ENCODE measurements around the gene VGF.
"Not testable (repeated sequence)": the region's sequence is repeated elsewhere in the genome, so short reads cannot be mapped to it uniquely, and the experiment has no call there.

The VGF gene

DNA sequence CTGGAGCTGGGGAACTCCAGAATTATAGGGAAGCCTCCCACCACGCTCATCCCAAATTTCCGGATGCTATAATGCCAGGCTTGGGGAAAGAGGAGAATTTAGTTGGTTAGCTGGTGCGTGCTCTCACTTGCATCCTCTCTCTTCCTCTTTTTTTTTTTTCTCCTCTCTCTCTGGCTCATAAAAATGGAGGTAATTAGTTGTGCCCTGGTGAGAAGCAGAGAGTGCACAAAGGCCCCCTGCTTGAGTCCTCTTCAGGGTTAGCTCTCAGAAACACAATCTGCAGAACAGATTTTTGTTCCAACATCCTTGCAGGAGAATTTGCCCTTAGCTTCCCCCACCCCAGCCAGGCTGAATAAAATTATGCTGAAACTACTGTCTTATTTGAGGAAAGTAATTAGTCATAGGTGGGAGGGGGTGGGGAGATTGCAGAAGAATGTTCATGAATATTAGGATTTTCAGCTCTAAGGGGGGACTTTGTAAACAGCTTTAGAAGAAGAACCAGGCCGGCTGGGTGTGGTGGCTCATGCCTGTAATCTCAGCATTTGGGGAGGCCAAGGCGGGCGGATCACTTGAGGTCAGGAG is 30.9 kb downstream of the VGF start:
- no peak for ATAC-seq

DNA sequence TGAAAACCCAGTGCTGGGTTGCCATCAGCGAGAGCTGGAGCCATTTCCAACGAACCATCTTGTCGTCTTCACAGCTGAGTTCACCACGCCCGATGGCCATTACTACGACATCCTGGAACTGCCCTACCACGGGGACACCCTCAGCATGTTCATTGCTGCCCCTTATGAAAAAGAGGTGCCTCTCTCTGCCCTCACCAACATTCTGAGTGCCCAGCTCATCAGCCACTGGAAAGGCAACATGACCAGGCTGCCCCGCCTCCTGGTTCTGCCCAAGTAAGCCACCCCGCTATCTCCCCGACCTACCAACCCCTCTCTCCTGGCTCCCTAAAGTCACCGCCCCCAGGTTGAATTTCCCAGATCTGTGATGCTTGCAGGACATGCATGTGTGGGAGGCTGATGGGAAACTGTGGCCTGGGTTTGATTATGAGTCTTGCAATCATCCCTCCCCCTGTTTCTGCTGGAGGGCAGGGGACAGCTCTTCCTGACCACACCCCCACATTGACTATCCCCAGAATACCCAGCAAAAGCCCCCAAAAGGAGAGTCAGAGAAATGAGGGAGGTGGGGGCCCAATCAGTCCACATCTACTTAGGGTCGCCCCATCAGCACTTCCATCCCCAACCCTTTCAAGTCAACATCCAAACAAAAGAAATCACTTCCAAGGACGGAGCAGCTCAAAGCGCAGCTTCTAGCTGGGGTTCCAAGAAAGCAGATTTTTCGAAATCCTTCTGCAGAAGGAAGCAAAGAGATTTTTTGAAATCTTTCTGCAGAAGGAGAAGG is 31.6 kb downstream of the VGF start:
- ATAC-seq: no peak

DNA sequence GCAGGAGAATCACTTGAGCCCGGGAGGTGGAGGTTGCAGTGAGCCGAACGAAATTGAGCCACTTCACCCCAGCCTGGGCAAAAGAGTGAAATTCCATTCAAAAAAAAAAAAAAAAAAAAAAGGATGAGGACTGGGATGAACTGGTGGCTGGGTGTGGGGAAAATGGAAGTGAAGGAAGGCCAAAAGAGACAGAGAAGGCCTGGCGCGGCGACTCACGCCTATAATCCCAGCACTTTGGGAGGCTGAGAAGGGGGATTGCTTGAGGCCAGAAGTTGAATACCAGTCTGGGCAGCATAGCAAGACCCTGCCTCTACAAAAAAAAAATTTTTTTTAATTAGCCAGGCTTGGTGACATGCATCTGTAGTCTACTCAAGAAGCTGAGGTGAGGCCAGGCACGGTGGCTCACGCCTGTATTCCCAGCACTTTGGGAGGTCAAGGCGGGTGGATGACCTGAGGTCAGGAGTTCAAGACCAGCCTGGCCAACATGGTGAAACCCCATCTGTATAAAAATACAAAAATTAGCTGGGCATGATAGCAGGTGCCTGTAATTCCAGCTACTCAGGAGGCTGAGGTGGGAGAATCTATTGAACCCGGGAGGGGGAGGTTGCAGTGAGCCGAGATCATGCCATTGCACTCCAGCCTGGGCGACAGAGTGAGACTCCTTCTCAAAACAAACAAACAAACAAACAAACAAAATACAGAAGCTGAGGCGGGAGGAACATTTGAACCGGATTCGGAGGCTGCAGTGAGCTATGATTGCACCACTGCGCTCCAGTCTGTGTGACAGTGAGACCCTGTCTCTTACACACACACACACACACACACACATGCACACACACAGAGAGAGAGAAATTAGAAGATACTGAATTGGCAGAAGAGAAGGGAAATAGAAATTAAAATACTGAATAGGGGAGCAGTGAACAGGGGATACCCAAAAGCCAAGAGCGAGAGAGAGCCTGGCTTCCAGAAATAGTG is 32.5 kb downstream of the VGF start:
- ATAC-seq: not testable (repeated sequence)

DNA sequence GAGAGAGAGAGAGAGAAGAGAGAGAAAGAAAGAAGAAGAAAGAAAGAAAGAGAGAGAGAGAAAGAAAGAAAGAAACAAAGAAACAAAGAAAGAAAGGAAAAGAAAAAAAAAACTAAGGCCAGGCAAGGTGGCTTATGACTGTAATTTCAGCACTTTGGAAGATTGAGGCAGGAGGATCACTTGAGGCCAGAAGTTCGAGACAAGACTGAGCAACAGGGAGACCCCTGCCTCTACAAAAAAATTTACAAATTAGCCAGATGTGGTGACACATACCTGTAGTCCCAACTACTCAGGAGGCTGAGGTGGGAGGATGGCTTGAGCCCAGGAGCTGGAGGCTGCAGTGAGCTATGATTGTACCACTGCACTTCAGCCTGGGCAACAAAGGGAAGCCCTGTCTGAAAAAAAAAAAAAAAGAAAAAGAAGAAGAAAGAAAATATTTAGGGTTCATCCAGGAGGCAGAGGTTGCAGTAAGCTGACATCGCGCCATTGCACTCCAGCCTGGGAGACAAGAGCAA is 35.7 kb downstream of the VGF start:
- ATAC-seq: no peak

DNA sequence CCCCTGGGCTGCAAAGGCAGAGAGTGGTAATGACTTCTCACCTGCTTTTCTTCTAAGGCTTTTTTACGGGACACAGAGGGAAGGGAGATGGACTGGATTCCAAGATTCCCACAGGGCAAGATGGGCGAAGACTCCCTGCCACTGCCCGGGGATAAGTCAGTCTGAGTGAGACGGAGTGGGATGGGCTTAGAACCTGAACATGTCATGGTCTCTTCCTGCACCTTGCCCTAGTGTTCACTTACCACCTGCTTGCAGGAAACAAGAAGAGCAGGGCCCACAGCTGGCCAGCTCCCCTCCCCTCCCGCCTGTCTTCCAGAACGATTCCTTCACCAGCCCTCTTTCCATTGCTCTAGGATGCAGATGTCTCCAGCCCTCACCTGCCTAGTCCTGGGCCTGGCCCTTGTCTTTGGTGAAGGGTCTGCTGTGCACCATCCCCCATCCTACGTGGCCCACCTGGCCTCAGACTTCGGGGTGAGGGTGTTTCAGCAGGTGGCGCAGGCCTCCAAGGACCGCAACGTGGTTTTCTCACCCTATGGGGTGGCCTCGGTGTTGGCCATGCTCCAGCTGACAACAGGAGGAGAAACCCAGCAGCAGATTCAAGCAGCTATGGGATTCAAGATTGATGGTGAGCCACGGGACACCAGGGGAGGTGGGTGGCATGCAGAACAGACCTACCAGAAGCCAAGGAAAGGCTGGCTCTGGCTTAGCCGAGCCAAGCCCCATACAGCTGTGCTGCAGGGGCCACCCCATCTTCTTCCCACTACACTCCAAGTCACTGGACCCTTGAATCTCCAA is 37.1 kb downstream of the VGF start:
- no peak for ATAC-seq

DNA sequence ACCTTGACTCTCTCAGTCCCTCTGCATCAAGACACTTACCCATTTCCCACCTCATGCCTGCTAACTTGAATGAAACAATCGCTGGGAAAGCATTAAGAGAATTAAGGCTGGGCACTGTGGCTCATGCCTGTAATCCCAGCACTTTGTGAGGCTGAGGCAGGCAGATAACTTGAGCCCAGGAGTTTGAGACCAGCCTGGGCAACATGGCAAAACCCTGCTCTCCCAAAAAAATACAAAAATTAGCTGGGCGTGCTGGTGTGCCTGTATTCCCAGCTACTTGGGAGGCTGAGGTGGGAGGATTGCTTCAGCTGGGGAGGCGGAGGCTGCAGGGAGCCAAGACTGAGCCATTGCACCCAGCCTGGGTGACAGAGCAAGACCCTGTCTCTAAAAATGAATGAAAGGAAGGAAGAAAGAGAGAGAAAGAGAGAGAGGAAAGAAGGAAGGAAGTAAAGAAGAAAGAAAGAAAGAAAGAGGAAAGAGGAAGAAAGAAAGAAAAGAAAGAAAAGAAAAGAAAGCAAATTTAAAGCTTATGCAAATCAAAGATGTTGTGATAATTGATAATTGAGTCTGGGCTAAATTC is 37.8 kb downstream of the VGF start:
- no peak for ATAC-seq

DNA sequence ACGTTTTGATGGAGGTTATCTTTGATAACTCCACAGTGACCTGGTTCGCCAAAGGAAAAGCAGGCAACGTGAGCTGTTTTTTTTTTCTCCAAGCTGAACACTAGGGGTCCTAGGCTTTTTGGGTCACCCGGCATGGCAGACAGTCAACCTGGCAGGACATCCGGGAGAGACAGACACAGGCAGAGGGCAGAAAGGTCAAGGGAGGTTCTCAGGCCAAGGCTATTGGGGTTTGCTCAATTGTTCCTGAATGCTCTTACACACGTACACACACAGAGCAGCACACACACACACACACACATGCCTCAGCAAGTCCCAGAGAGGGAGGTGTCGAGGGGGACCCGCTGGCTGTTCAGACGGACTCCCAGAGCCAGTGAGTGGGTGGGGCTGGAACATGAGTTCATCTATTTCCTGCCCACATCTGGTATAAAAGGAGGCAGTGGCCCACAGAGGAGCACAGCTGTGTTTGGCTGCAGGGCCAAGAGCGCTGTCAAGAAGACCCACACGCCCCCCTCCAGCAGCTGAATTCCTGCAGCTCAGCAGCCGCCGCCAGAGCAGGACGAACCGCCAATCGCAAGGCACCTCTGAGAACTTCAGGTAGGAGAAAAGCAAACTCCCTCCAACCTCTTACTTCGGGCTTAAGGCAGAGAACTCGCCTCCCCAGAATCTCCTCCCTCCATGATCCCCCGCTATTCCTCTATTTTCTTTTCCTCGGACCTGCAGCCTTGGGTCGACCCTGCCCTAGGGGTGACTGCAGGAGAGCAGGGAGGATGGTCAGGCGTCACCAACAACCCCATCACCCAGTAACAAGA is 38.5 kb downstream of the VGF start, which contains the start of gene SERPINE1:
TSS of gene SERPINE1 (plus strand) at position 454 of the 809 bp plus-strand sequence. CDS start 1,290 bp downstream, outside the sequence.
- peak; percentile 55 to 75 for ATAC-seq

DNA sequence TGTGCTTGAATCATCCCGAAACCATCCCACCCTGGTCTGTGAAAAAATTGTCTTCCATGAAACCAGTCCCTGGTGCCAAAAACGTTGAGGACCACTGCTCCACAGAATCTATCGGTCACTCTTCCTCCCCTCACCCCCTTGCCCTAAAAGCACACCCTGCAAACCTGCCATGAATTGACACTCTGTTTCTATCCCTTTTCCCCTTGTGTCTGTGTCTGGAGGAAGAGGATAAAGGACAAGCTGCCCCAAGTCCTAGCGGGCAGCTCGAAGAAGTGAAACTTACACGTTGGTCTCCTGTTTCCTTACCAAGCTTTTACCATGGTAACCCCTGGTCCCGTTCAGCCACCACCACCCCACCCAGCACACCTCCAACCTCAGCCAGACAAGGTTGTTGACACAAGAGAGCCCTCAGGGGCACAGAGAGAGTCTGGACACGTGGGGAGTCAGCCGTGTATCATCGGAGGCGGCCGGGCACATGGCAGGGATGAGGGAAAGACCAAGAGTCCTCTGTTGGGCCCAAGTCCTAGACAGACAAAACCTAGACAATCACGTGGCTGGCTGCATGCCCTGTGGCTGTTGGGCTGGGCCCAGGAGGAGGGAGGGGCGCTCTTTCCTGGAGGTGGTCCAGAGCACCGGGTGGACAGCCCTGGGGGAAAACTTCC is 39.2 kb downstream of the VGF start:
- no peak for ATAC-seq

DNA sequence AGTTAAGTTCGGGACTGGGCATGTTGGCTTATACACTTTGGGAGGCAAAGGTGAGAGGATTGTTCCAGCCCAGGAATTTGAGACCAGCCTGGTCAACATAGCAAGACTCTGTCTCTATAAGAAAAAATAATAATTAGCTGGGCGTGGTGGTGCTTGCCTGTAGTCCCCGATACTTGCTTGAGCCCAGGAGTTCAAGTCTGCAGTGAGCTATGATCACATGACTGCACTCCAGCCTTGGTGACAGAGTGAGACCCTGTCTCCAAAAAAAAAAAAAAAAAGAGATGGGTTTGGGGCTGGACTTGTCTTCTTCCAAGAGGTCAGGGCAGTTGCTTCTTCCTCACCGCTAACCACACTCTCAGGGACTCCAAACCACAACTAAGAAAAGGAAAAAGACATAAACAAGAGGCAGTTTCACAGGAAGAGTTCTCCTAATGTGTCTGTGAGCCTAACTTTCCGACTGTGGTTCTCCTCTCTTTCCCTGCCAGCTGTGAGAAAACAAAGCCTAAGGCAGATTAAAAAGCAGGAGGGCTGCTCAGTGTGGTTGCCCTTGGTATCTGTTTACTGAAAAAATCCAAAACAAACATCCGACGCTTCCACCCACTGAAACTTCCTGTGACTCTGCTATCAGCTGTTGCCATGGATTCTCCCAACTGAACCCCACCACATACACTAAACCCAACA is 40.9 kb downstream of the VGF start:
- ATAC-seq: no peak

DNA sequence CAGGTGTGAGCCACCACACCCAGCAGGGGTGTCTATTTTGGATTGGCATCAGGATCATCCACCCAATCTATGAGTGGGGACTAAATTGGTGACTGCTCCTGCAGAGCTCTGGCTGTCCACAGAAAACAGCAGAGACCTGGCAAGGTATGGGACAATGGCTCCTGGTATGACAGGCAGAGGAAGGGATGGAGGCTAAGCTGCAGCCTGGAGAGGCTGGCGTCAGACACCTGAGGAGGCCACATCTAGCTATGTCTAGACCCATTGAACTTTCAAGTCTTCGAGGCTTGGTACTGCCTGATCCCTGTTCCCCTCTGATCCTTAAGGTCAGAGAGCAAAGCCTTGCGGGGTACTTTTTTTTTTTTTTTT is 41.7 kb downstream of the VGF start:
- no peak for ATAC-seq

DNA sequence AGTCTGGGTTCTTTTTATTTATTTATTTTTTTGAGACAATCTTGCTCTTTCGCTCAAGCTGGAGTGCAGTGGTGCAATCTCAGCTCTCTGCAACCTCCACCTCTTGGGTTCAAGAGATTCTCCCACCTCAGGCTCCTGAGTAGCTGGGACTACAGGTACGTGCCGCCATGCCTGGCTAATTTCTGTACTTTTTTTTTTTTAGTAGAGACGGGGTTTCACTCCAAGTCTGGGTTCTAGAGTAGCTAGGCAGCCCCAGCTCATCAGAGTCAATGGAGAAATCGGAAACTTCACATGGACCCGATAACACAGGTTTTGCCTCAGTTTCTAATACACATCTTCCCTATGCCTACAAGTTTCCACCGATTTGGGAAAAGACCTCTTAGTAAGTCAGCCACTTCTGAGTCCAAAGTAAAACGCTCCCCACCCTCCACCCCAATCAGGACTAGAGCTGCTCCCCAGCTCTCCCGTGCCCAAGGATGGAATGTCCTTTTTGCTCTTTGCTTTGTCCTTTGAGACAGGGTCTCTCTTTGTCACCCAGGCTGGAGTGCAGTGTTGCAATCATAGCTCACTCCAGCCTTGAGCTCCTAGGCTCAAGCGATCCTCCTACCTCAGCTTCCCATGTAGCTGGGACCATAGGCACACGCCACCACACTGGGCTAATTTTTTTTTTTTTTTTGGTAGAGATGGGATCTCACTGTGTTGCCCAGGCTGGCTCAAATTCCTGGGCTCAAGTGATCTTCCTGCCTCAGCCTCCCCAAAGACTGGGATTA is 42.3 kb downstream of the VGF start:
- no peak for ATAC-seq

DNA sequence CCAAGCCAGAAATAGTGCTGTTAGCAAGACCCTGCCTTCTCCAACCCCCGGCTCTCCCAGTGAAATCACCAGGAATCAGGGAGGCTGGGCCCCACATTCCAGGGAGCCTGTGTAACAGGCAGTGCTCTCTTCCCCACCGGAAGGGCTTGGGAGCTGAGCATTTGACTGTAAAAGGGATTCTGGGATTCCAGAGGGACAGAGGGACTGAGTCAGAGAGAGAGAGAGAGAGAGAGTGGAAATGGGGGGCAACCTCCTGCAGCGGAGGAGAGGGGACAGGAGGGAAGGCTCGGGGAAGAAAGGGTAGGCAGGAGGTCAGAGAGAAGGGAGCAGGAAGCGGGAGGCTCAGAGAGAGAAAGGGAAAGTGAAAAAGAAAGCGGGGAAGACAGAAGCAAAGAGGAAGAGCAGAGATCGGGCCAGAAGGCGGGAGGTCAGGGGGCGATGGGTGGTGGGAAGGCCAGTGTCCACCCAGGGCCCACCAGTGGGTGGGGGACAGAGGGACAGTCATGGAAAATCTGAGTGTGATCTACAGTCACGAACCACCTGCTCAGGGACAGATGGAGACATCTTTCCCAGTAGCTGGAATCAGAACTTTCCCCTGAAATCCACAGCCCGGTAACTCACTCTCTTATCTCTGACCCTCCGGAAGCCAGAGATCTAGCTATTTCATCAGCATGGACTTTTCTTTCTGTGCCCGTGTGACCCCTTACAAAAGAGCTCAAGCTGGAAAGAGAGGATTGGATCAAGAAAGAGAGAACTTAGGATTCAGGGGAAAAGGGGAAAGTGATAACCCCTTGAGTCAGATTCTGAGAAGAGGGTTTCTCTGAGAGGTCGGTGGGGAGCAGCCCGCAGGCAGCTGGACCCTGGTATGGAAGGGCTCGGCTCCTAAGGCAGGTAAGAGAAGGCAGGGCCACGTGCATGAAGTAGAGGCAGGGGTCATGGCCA is 43.1 kb downstream of the VGF start:
- no peak for ATAC-seq

DNA sequence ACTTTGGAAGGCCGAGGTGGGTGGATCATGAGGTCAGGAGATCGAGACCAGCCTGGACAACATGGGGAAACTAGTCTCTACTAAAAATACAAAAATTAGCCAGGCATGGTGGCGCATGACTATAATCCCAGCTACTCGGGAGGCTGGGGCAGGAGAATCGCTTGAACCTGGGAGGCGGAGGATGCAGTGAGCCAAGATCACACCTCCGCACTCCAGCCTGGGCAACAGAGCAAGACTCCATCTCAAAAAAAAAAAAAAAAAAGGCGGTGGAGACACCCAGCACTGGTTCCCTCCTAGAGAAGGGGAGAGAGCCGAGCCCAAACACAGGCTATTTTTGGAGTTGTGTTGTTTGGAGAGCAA is 43.8 kb downstream of the VGF start:
- ATAC-seq: not testable (repeated sequence)

DNA sequence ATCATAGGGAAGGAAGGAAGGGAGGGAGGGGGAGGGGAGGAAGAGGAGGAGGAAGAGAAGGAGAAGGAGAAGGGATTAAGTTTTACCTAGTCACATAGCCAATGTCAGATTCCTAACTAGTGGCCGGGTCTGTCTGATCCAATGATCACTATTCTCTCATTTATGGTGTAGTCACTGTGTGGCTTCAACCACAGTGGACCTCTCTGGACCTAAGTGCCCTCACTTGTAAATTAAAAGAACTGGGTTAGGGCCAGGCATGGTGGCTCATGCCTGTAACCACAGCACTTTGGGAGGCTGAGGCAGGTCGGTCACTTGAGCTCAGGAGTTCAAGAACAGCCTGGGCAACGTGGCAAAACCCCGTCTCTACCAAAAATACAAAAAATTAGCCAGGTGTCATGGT is 45.1 kb downstream of the VGF start:
- no peak for ATAC-seq

DNA sequence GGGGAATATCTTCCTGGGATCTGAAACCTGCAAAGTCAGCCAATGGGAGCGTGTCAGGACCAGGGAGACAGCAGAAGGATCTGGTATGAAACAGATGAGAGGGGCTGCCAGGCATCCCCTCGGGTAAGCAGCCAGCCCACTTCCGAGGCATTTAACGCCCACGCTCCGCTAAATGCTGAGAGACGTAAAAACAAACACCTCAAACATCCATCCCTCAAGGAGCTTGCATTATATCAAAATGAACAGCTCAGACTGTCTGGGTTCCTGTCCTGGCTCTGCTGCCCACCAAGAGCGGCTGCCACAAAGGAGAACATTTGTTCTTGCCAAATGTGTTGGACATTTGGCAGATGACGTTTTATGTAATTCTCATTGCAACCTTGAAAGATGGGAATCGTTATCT is 45.5 kb downstream of the VGF start:
- ATAC-seq: no peak

DNA sequence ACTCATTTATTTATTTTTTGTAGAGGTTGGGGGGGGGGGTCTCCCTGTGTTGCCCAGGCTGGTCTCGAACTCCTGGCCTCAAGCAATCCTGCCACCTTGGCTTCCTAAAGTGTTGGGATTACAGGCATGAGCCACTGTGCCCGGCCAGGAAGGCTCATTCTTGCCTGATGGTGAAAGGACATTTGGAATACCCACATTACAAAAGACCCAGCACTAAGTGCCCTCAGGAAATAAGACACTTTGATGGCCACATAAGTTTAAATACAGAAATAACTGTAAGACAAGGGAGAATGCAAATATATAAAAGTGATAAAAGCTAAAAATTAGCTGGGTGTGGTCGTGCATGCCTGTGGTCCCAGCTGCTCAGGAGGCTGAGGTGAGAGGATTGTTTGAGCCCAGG is 46.5 kb downstream of the VGF start:
- ATAC-seq: no peak

DNA sequence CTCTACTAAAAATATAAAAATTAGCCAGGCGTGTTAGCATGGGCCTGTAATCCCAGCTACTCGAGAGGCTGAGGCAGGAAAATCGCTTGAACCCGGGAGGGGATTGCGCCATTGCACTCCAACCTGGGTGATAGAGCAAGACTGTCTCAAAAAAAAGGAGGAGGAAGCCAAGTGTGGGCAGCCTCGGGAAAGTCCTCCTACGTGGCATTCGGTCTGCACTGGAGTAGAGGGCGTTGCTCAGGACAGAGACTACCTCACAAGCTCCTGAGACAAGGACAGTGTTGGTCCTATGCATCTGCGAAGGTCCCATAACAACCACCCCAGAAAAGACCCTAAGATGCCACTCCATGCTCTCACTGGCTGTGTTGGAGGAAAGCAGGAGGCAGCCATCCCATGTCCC is 48.5 kb downstream of the VGF start:
- ATAC-seq: no peak

DNA sequence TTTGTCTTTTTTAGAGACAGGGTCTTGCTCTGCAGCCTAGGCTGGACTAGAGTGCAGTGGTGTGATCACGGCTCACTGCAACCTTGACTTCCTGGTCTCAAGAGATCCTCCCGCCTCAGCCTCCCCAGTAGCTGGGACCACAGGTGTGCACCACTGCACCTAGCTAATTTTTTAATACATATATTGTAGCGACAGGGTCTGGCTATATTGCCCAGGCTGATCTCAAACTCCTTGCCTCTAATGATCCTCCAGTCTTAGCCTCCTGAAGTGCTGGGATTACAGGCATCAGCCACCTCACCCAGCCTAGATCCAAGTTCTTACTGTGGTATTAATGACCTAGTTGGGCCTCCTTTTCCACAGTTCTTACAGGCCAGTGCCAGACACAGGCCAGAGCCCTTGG is 50.2 kb downstream of the VGF start:
- ATAC-seq: no peak

Data from activated CD4-positive, CD25-positive, alpha-beta regulatory T cell treated with anti-CD3 and anti-CD28 coated beads, Interleukin-2, amount 50 U/mL, for 24 hours (primary cell).